ENCODE data around the gene CST7. TPM values are rescaled to one million over a fixed set of nuclear protein-coding genes. Genes with fewer than 3 reads are reported as not detected.

Gene CST7
- total and polyA plus RNA-seq, 2 of the 13 experiments (the other 11 are each of a cell fraction or from before 2014, with no cell fraction given): not detected

GRCh38 chr20:24906806-24907205 lies 42.3 kb upstream of the CST7 start:
- Histone ChIP-seq H3K27me3 (ENCODE audit: control insufficient read depth in 1 of 2, insufficient read depth in 2 of 2, low read length in 2 of 2) (peaks cover 2 to 6% of the 10 kb centered on the region in 2 experiments; a peak in 4 of 5 replicates), H3K4me2 (ENCODE audit: low read depth, low read length) (no peak overlapping the region), H3K27ac (ENCODE audit: extremely low read length, insufficient read depth, low read length) (no peak overlapping the region), H3K4me3 (replicated peaks in 1 of 3; ENCODE audit: insufficient read depth in 1 of 3, low read depth in 2 of 3, low read length in 3 of 3) (no peak overlapping the region), H3K9me3 (ENCODE audit: low read length) (peaks cover 12% of the 10 kb centered on the region), H3K79me2 (ENCODE audit: insufficient read depth, low read length) (no peaks in the 10 kb centered on the region), H3K9ac (ENCODE audit: insufficient read depth, low read depth, low read length) (no peak overlapping the region), H3K36me3 (replicated peaks in 1 of 2; ENCODE audit: control insufficient read depth in 1 of 2, insufficient read depth in 2 of 2, low read length in 2 of 2) (no peaks in the 10 kb centered on the region), H3K4me1 (ENCODE audit: insufficient read depth, low read length) (no peaks in the 10 kb centered on the region), H2AFZ (ENCODE audit: low read length) (no peak overlapping the region), H4K20me1 (ENCODE audit: insufficient read depth, low read length) (no peaks in the 10 kb centered on the region)
- 41% methylated on average over 1 of the region's 1 CpG for WGBS (ENCODE audit: low lambda C conversion rate)
- TF ChIP-seq ATM (IDR thresholded peaks at IDR 0.05; ENCODE audit: borderline replicate concordance): no peak
- TF ChIP-seq ZNF7 (CRISPR knock-in tag; IDR thresholded peaks at IDR 0.05): peak; percentile 93
- TF ChIP-seq CEBPB (IDR thresholded peaks at IDR 0.05; ENCODE audit: borderline replicate concordance, low read depth, low read length): peak; percentile 39; the same call in 1 of the 2 replicates
- no TSS peak for BruUV-seq (replicated peaks)
- CTCF ChIA-PET (ENCODE audit: low intra/inter-chr PET ratio, low total read pairs): no interaction called here
- FAIRE-seq (no peak), DNase-seq (ENCODE audit: low spot score) (no peak), ATAC-seq (no peak)
- POLR2A ChIA-PET: no interaction called here
- in situ Hi-C loops (cut with HindIII; ENCODE audit: extremely low pct_ligation_motif_present, low pct_unique_long_range_greater_than_20kb): loop anchor here (25.0 kb wide), 2 partner anchors 620 to 970 kb away; no protein-coding TSS in a partner anchor
- intact Hi-C loops (cut with micrococcal nuclease; ENCODE audit: unreplicated experiment): no loop called here

- whole genome bisulfite sequencing (ENCODE audit: low lambda C conversion rate): 6% methylated on average over 1 of the region's 1 CpG
- DNase-seq (ENCODE audit: low spot score) (no peak), ATAC-seq (no peak), FAIRE-seq (no peak)
- Histone ChIP-seq H2AFZ (ENCODE audit: low read length) (no peak overlapping the region), H3K27ac (ENCODE audit: extremely low read length, insufficient read depth, low read length) (no peak overlapping the region), H3K4me2 (ENCODE audit: low read depth, low read length) (no peak overlapping the region), H3K4me1 (ENCODE audit: insufficient read depth, low read length) (no peaks in the 10 kb centered on the region), H3K36me3 (replicated peaks in 1 of 2; ENCODE audit: control insufficient read depth in 1 of 2, insufficient read depth in 2 of 2, low read length in 2 of 2) (no peaks in the 10 kb centered on the region), H3K27me3 (ENCODE audit: control insufficient read depth in 1 of 2, insufficient read depth in 2 of 2, low read length in 2 of 2) (peaks cover 7 to 25% of the 10 kb centered on the region in 2 experiments; a peak in 4 of 5 replicates), H3K79me2 (ENCODE audit: insufficient read depth, low read length) (no peaks in the 10 kb centered on the region), H3K9ac (ENCODE audit: insufficient read depth, low read depth, low read length) (no peak overlapping the region), H3K4me3 (replicated peaks in 1 of 3; ENCODE audit: insufficient read depth in 1 of 3, low read depth in 2 of 3, low read length in 3 of 3) (no peak overlapping the region), H3K9me3 (ENCODE audit: low read length) (peaks cover 12% of the 10 kb centered on the region), H4K20me1 (ENCODE audit: insufficient read depth, low read length) (no peaks in the 10 kb centered on the region)
- CTCF ChIA-PET (ENCODE audit: low intra/inter-chr PET ratio, low total read pairs): no interaction called here
- POLR2A ChIA-PET: no interaction called here
- in situ Hi-C loops (cut with HindIII; ENCODE audit: extremely low pct_ligation_motif_present, low pct_unique_long_range_greater_than_20kb): loop anchor here (25.0 kb wide), 2 partner anchors 621 to 971 kb away; no protein-coding TSS in a partner anchor
- TF ChIP-seq ZNF564 (CRISPR knock-in tag; IDR thresholded peaks at IDR 0.05): peak; percentile 92; the same call in 1 of the 2 replicates
- no peak for TF ChIP-seq TBX3 (IDR thresholded peaks at IDR 0.05; ENCODE audit: borderline replicate concordance)
- BruUV-seq (replicated peaks): no TSS peak
- intact Hi-C loops (cut with micrococcal nuclease; ENCODE audit: unreplicated experiment): no loop called here
Measured at GRCh38 chr20:24908642-24909041, 40.4 kb upstream of the CST7 start.

All from HepG2 (cell line).